RWPE2 (cell line): ENCODE data around the gene ZNF396.

Experiments used
- ATAC-seq: fragments of 200-7000 bp; cut with Tn5 transposase; 3 replicates; pipeline ENCODE4 v1.9.1; 2021; ENCODE audit warnings: low read depth
- DNase-seq: peaks from one replicate; pipeline ENCODE4 v3.0.0-alpha.2; 2020; ENCODE audit warnings: low spot score
- H3K27ac ChIP-seq: fragments of 450-650 bp; 2 replicates; pipeline ENCODE4 v1.5.1; 2017; ENCODE audit warnings: mild to moderate bottlenecking; ENCODE audit not compliant: poor library complexity, severe bottlenecking
- H3K27me3 ChIP-seq: fragments of 250-450 bp; sonication (Bioruptor Pico); 2 replicates; pipeline ENCODE4 v1.5.1; 2021; ENCODE audit warnings: mild to moderate bottlenecking, moderate library complexity; ENCODE audit not compliant: insufficient read depth, poor library complexity, severe bottlenecking
- H3K36me3 ChIP-seq: fragments of 250-450 bp; sonication (Bioruptor Pico); 2 replicates; pipeline ENCODE4 v1.5.1; 2020; ENCODE audit warnings: low read depth, mild to moderate bottlenecking, moderate library complexity
- H3K4me1 ChIP-seq: fragments of 250-450 bp; sonication (Bioruptor Pico); 2 replicates; pipeline ENCODE4 v1.5.1; 2021; ENCODE audit warnings: mild to moderate bottlenecking, moderate library complexity; ENCODE audit not compliant: insufficient read depth, poor library complexity, severe bottlenecking
- H3K4me3 ChIP-seq: fragments of 250-450 bp; sonication (Bioruptor Pico); 2 replicates; pipeline ENCODE4 v1.5.1; 2021; ENCODE audit warnings: mild to moderate bottlenecking, moderate library complexity; ENCODE audit not compliant: severe bottlenecking
- H3K9me3 ChIP-seq: fragments of 250-450 bp; sonication (Bioruptor Pico); 2 replicates; pipeline ENCODE4 v1.5.1; 2021; ENCODE audit warnings: mild to moderate bottlenecking, moderate library complexity; ENCODE audit not compliant: severe bottlenecking
- TF ChIP-seq, protein P1 (sequence below): fragments of 450-650 bp; IDR thresholded peaks from one replicate; pipeline ENCODE4 v1.5.1; 2017; ENCODE audit warnings: mild to moderate bottlenecking, moderate library complexity; ENCODE audit not compliant: poor library complexity, severe bottlenecking

Gene ZNF396

GRCh38 chr18:35343936-35344735 is 33.0 kb downstream of the ZNF396 start, which contains the start of gene ZNF24:
TSS of gene ZNF24 (minus strand) at chr18:35344420. CDS start at chr18:35340650, 3,770 bp downstream.
- peak; percentile 95 for ATAC-seq
- peak within 1 kb of the TSS; percentile 65 for H3K27ac ChIP-seq
- peak; percentile 90 for DNase-seq
- peaks cover 6% of the 10 kb centered on the region for H3K4me1 ChIP-seq
- H3K36me3 ChIP-seq, result peaks cover 40% of the 10 kb centered on the region
- no peaks in the 10 kb centered on the region for H3K9me3 ChIP-seq
- peak within 1 kb of the TSS; percentile 92 for H3K4me3 ChIP-seq
- no peaks in the 10 kb centered on the region for H3K27me3 ChIP-seq
- TF ChIP-seq, protein P1, sequence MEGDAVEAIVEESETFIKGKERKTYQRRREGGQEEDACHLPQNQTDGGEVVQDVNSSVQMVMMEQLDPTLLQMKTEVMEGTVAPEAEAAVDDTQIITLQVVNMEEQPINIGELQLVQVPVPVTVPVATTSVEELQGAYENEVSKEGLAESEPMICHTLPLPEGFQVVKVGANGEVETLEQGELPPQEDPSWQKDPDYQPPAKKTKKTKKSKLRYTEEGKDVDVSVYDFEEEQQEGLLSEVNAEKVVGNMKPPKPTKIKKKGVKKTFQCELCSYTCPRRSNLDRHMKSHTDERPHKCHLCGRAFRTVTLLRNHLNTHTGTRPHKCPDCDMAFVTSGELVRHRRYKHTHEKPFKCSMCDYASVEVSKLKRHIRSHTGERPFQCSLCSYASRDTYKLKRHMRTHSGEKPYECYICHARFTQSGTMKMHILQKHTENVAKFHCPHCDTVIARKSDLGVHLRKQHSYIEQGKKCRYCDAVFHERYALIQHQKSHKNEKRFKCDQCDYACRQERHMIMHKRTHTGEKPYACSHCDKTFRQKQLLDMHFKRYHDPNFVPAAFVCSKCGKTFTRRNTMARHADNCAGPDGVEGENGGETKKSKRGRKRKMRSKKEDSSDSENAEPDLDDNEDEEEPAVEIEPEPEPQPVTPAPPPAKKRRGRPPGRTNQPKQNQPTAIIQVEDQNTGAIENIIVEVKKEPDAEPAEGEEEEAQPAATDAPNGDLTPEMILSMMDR, result no peak

- no peak; the same call in 1 of the 3 replicates for ATAC-seq
Measured at GRCh38 chr18:35343488-35343935, 33.6 kb downstream of the ZNF396 start.

DNA sequence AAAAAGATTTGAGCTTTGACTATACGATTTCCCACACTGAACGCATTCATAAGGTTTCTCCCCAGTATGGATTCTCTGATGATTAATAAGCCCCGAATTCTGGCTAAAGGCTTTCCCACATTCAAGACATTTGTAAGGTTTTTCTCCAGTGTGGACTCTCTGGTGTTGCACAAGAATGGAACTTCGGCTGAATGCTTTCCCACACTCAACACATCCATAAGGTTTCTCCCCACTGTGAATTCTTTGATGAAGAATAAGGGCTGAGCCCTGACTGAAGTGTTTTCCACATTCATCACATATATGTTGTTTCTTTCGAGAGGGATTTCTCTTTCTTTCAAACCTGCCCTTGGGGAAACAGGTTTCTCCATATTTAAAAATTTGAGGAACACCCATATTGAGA is 39.9 kb downstream of the ZNF396 start:
- peaks cover 100% of the 10 kb centered on the region for H3K36me3 ChIP-seq
- ATAC-seq (no peak), DNase-seq (no peak)
- H3K9me3 ChIP-seq, result no peaks in the 10 kb centered on the region
- no peaks in the 10 kb centered on the region for H3K27me3 ChIP-seq
- TF ChIP-seq, protein P1, result no peak
- no peak overlapping the region for H3K27ac ChIP-seq
- H3K4me3 ChIP-seq, result no peak overlapping the region
- no peaks in the 10 kb centered on the region for H3K4me1 ChIP-seq

More at GRCh38 chr18:35343488-35343935, 33.6 kb downstream of the ZNF396 start:
- peak overlapping the region; percentile 92 for H3K4me3 ChIP-seq
- no peaks in the 10 kb centered on the region for H3K27me3 ChIP-seq
- DNase-seq, result no peak
- peaks cover 6% of the 10 kb centered on the region for H3K4me1 ChIP-seq
- TF ChIP-seq, protein P1, result no peak
- H3K36me3 ChIP-seq, result peaks cover 46% of the 10 kb centered on the region
- H3K27ac ChIP-seq, result peak overlapping the region; percentile 65
- no peaks in the 10 kb centered on the region for H3K9me3 ChIP-seq

DNA sequence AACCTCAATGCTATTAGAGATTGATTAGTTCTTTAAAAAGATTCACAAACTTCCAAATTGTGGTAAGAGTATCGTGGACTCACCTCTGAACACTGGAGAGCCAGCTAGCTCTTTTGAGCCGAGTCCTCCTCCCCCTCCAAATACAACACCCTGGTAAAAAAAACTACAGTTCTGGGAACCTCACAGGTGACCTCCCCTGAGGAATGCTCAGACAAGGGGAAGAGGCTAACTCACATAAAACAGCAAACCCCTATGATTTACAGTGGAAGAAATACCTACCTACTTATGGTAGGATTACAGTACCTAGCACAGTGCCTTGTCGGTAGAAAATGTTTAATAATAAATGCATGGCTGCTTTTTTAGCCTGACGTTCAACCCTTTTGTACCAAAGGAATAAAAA is 41.3 kb downstream of the ZNF396 start:
- Histone ChIP-seq H3K27ac (no peak overlapping the region), H3K27me3 (no peaks in the 10 kb centered on the region), H3K9me3 (no peaks in the 10 kb centered on the region), H3K36me3 (peaks cover 89% of the 10 kb centered on the region), H3K4me3 (no peak overlapping the region), H3K4me1 (no peaks in the 10 kb centered on the region)
- DNase-seq (no peak), ATAC-seq (no peak)
- TF ChIP-seq, protein P1, result no peak

GRCh38 chr18:35334821-35335220 is 42.3 kb downstream of the ZNF396 start:
- peaks cover 79% of the 10 kb centered on the region for H3K36me3 ChIP-seq

More at GRCh38 chr18:35334821-35335220, 42.3 kb downstream of the ZNF396 start:
- Histone ChIP-seq H3K4me3 (no peak overlapping the region), H3K27ac (no peak overlapping the region), H3K27me3 (no peaks in the 10 kb centered on the region), H3K4me1 (no peaks in the 10 kb centered on the region), H3K9me3 (no peaks in the 10 kb centered on the region)
- DNase-seq (no peak), ATAC-seq (no peak)
- TF ChIP-seq, protein P1, result no peak
